Activated B cell treated with CpG ODN at 0.5 μM for 24 hours (primary cell): ENCODE results near the gene TRIM41. TPM values are rescaled to one million over a fixed set of nuclear protein-coding genes. Genes with fewer than 3 reads are reported as not detected.
"Not testable (repeated sequence)": the region's sequence is repeated elsewhere in the genome, so short reads cannot be mapped to it uniquely, and the experiment has no call there.

Source experiments
- ATAC-seq: fragments of 200-7000 bp; cut with Tn5 transposase; one replicate; pipeline ENCODE4 v1.10.0; 2021; ENCODE audit warnings: low read depth, mild to moderate bottlenecking, moderate library complexity
- CTCF ChIA-PET: fragments of 350-600 bp; sonication (Branson Sonifier 250); formaldehyde crosslinking; loops from one replicate; lab custom pipeline; 2021; ENCODE audit warnings: antibody characterized with exemption; lab: Charles Lee
- POLR2A ChIA-PET: fragments of 350-600 bp; sonication (Branson Sonifier 250); formaldehyde crosslinking; loops from one replicate; lab custom pipeline; 2021; ENCODE audit warnings: antibody characterized with exemption; lab: Charles Lee
- DNase-seq: peaks from one replicate; pipeline ENCODE4 v3.0.0; 2022
- H3K27ac Mint-ChIP-seq: one replicate; pipeline ENCODE4 v1.8.0; 2020; ENCODE audit warnings: mixed read lengths
- H3K27me3 Mint-ChIP-seq: one replicate; pipeline ENCODE4 v1.8.0; 2021; ENCODE audit warnings: mixed read lengths
- H3K36me3 Mint-ChIP-seq: one replicate; pipeline ENCODE4 v1.8.0; 2021; ENCODE audit warnings: low read depth, mixed read lengths
- H3K4me1 Mint-ChIP-seq: one replicate; pipeline ENCODE4 v1.8.0; 2021; ENCODE audit warnings: mixed read lengths
- H3K4me3 Mint-ChIP-seq: one replicate; pipeline ENCODE4 v1.8.0; 2020; ENCODE audit warnings: mild to moderate bottlenecking, mixed read lengths
- H3K9me3 Mint-ChIP-seq: one replicate; pipeline ENCODE4 v1.8.0; 2020; ENCODE audit warnings: mixed read lengths
- CTCF ChIP-seq: fragments of 200-600 bp; IDR thresholded peaks from one replicate; pipeline ENCODE4 v1.8.0; 2022; ENCODE audit warnings: antibody characterized with exemption, mild to moderate bottlenecking
- intact Hi-C: fragments of 100-400 bp; cut with micrococcal nuclease; formaldehyde crosslinking; loops from one replicate; pipeline ENCODE4 v1.15.1; 2024
- total RNA-seq: library from RNA; stranded (reverse); gene quantifications from 2 replicates; pipeline ENCODE4 v1.2.3, GENCODE V29; 2022

Gene TRIM41
- total RNA-seq, 1 donor from 2014 or later: 39.6 TPM

GRCh38 chr5:181212934-181213333, 10.1 kb upstream of the TRIM41 start:
- intact Hi-C loops: no loop called here
- POLR2A ChIA-PET: interaction anchor here (0.9 kb wide), 1 partner anchor 20 kb away, joined by 4 read pairs; no protein-coding TSS in a partner anchor
- DNase-seq (no peak), ATAC-seq (no peak)
- no peak overlapping the region for H3K4me3 Mint-ChIP-seq
- no peak for TF ChIP-seq CTCF
- H3K27ac Mint-ChIP-seq: no peak overlapping the region
- peaks cover 2% of the 10 kb centered on the region for H3K36me3 Mint-ChIP-seq
- no peaks in the 10 kb centered on the region for H3K27me3 Mint-ChIP-seq
- CTCF ChIA-PET: no interaction called here
- H3K4me1 Mint-ChIP-seq: peaks cover 18% of the 10 kb centered on the region
- H3K9me3 Mint-ChIP-seq: no peaks in the 10 kb centered on the region

GRCh38 chr5:181214249-181214648, 8.8 kb upstream of the TRIM41 start:
- CTCF ChIA-PET: interaction anchor here (1.4 kb wide), 1 partner anchor 30 kb away, joined by 3 read pairs; no protein-coding TSS in a partner anchor
- H3K9me3 Mint-ChIP-seq, H3K36me3 Mint-ChIP-seq, ATAC-seq, H3K27ac Mint-ChIP-seq, DNase-seq, H3K4me3 Mint-ChIP-seq, intact Hi-C loops, H3K27me3 Mint-ChIP-seq: not testable (repeated sequence)
- POLR2A ChIA-PET: interaction anchor here (0.9 kb wide), 1 partner anchor 47 kb away, joined by 8 read pairs; the partner anchor contains the start of gene TRIM52
- peaks cover 20% of the 10 kb centered on the region for H3K4me1 Mint-ChIP-seq

- intact Hi-C loops: no loop called here
- peaks cover 31% of the 10 kb centered on the region for H3K4me1 Mint-ChIP-seq
- DNase-seq: no peak
These were observed 6.8 kb upstream of the TRIM41 start for GRCh38 chr5:181215997-181216989.

GRCh38 chr5:181217111-181217802, 5.8 kb upstream of the TRIM41 start:
- no peak for TF ChIP-seq CTCF
- intact Hi-C loops: loop anchor here (1.0 kb wide), 1 partner anchor 10 kb away; no protein-coding TSS in a partner anchor
- peaks cover 7% of the 10 kb centered on the region for H3K27me3 Mint-ChIP-seq
- POLR2A ChIA-PET: interaction anchor here (0.6 to 2.4 kb wide), 8 partner anchors 10 to 70 kb away, joined by 3 to 21 read pairs (median 3); partner anchors contain the start of gene TRIM52
- peak; percentile 61 for DNase-seq
- H3K27ac Mint-ChIP-seq: peak overlapping the region; percentile 96
- H3K36me3 Mint-ChIP-seq: peaks cover 10% of the 10 kb centered on the region
- H3K9me3 Mint-ChIP-seq: no peaks in the 10 kb centered on the region
- H3K4me1 Mint-ChIP-seq: peaks cover 40% of the 10 kb centered on the region
- peak overlapping the region; percentile 93 for H3K4me3 Mint-ChIP-seq
- ATAC-seq: peak; percentile 23
- CTCF ChIA-PET: interaction anchor here (0.8 kb wide), 1 partner anchor 26 kb away, joined by 3 read pairs; no protein-coding TSS in a partner anchor

More at GRCh38 chr5:181215997-181216989, 6.8 kb upstream of the TRIM41 start:
- ChIA-PET CTCF (interaction anchor here (1.3 kb wide), 1 partner anchor 8 kb away, joined by 5 read pairs; no protein-coding TSS in a partner anchor), POLR2A (interaction anchor here (0.5 to 2.4 kb wide), 6 partner anchors 9 to 71 kb away, joined by 3 to 21 read pairs (median 6); partner anchors contain the start of gene TRIM52)
- TF ChIP-seq CTCF: no peak
- Mint-ChIP-seq H3K9me3 (no peaks in the 10 kb centered on the region), H3K36me3 (peaks cover 5% of the 10 kb centered on the region), H3K27me3 (peaks cover 3% of the 10 kb centered on the region), H3K4me3 (peak overlapping the region; percentile 93), H3K27ac (peak overlapping the region; percentile 37)
- ATAC-seq: no peak

- H3K9me3 Mint-ChIP-seq: no peaks in the 10 kb centered on the region
- ChIA-PET CTCF (interaction anchor here (0.8 kb wide), 1 partner anchor 26 kb away, joined by 3 read pairs; no protein-coding TSS in a partner anchor), POLR2A (interaction anchor here (0.6 to 2.4 kb wide), 7 partner anchors 10 to 70 kb away, joined by 3 to 21 read pairs (median 3); partner anchors contain the start of gene TRIM52)
- intact Hi-C loops: loop anchor here (1.0 kb wide), 4 partner anchors 10 to 407 kb away; no protein-coding TSS in a partner anchor
- H3K27ac Mint-ChIP-seq: peak overlapping the region; percentile 96
- H3K36me3 Mint-ChIP-seq: peaks cover 11% of the 10 kb centered on the region
- peaks cover 7% of the 10 kb centered on the region for H3K27me3 Mint-ChIP-seq
- H3K4me3 Mint-ChIP-seq: peak overlapping the region; percentile 93
- ATAC-seq (peak; percentile 19), DNase-seq (no peak)
- peaks cover 40% of the 10 kb centered on the region for H3K4me1 Mint-ChIP-seq
- TF ChIP-seq CTCF: no peak
These were observed 5.3 kb upstream of the TRIM41 start for GRCh38 chr5:181217803-181218062.
